NCI-H2227 (cell line): ENCODE measurements around the gene PCA3.
"Not testable (repeated sequence)": the region's sequence is repeated elsewhere in the genome, so short reads cannot be mapped to it uniquely, and the experiment has no call there.

Source experiments
- DNase-seq: peaks from one replicate; lab custom pipeline; 2025; ENCODE audit not compliant: unreplicated experiment; lab: John Stamatoyannopoulos, UW

The PCA3 gene

DNA sequence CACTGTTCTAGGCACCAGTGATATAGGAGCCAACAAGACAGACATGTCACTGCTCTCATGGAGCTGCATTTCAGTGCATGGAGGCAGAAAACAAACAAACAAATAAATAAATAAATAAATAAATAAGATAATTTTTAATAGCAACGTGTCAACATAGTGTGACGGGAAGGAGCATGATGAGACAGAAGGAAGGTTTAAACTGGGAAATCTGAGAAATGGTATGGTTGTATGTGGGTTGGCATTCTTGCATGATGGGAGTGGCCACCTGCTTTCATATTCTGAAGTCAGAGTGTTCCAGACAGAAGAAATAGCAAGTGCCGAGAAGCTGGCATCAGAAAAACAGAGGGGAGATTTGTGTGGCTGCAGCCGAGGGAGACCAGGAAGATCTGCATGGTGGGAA is at the start of gene PCA3:
TSS of gene PCA3 (plus strand) at position 301 of the 400 bp plus-strand sequence.
- DNase-seq: no peak

DNA sequence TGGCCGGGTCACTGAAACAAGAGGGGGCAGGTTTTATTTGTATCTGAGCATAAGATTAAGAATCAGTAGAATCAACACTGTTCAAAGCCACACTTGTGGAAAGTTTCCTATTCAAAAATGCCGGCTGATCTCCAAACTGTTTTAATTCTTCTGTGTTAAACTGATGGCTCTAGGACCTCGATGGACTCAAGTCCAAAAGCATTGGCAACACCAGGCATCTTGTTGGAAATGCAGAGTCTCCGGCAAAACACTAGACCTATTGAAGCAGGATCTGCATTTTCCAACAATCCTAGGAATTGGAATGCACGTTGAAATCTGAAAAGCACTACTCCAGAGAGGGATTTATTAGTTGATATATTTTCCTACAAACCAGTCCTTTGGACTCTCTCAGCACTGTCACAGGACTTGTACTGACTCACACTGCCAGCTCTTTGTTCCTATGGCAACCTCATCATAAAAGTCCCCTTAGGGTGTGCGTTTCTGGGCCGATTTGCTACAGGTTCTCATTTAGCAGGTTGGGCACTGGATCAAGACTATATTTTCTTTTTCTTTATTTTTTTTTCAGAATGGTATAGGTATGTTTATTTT is 48.1 kb upstream of the PCA3 start:
- DNase-seq: peak; percentile 19

GRCh38 chr9:76717176-76717575 is 47.1 kb upstream of the PCA3 start:
- no peak for DNase-seq

GRCh38 chr9:76717613-76718012 is 46.6 kb upstream of the PCA3 start:
- no peak for DNase-seq

DNA sequence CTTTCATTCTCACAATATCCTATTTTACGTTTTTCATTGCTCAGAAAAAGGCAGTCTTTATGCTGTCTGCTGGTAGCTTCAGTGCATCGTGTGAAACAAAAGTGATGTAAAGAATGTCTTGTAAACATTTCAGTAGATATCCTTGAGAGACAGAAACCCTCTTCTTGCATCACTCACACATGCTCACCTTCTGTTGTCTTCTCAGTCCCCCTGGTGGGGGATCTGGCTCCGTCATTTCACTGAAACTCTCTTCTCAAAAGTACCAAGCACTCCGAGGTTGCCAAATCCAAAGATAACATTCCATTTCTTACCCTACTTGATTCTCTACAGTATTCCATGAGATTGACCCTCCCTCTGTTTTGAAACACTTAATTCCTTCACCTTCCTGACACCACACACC is 46.1 kb upstream of the PCA3 start:
- DNase-seq: no peak

- DNase-seq: no peak
These were observed 44.0 kb upstream of the PCA3 start for GRCh38 chr9:76720245-76720644.

- no peak for DNase-seq
These were observed 39.2 kb upstream of the PCA3 start for GRCh38 chr9:76725011-76725546.

DNA sequence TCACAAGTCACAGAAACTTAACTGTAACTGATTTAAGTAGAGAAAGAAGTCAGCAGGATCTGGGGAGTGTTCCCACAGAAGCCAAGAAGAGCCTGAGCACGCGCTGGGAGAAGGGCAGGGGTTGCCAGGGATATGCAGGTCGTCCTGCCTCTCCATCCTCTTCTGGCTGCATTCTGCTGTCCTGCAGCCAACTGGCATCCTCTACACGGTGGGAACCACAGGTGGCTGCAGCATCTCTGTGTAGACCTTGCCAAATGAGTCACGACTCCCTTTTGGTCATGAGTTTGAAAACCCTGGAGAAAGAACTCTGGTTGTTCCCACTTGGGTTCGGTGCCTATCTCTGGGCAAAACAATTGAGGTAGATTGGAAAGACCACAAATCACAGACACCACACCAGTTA is 38.4 kb upstream of the PCA3 start:
- DNase-seq: no peak

DNA sequence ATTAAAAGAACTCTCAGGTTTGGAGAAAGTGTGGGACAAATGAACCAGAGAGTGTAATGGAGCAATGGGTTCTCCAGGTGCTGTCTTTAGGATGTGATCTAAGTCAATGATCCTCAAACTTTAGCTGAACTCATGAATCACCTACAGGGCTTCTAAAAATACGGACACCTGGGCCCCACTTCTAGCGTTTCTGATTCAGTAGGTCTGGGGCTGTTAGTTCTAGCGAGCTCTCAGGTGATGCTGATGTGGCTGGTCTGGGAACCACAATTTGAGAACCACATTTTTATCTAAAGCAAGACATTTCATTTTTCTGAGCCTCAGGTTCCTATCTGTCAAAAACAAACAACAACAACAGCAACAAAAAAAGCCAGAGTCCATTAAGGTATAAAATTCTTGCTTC is 35.1 kb upstream of the PCA3 start:
- no peak for DNase-seq

DNA sequence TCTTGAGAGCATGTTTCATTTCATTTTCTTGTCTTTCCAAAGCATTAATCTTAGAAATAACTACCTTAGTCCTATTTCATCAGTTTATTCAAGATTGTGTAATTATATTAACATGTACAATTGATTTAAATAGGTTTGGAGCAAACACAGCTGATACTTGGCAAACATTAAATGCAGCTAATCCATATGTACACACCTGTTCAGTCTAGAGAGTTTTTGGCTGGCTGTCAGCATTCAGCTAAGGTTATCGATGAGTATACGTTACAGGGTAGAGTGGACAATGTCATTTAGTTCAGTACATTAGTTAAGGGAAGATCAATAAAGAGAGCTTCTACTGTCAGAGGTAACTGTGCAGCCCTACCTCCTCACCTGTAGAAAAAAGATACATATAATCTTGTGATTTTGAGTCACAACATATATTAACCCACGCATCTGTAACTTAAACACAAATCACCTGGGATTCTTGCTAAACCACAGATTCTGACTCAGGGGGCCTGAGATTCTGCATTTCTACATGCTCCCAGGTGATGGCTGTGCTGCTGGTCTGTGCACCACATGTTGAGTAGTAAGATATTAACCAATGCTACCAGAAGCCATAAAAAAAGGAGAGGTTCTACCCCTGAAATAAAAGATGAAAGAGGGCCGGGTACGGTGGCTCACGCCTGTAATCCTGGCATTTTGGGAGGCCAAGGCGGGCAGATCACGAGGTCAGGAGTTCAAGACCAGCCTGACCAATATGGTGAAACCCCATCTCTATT is 34.1 kb upstream of the PCA3 start:
- no peak for DNase-seq

- no peak for DNase-seq
These were observed 33.4 kb upstream of the PCA3 start for GRCh38 chr9:76730801-76731200.

GRCh38 chr9:76732341-76732958 is 31.8 kb upstream of the PCA3 start:
- no peak for DNase-seq

DNA sequence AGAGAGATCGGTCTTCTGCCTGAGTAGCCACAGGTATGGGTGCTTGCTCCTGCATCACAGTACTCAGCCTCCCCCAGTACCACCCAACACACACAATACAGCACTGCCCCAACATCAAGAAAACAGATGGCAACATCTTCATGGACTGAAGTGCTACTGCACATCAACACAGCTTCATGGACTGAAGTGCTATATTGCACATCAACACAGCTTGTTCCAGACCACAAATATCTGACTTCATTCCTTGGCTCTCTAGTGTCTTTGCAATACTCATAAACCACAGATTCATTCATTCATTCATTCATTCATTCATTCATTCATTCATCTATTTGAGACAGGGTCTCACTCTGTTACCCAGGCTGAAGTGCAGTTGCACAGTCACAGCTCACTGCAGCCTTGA is 31.1 kb upstream of the PCA3 start:
- no peak for DNase-seq

DNA sequence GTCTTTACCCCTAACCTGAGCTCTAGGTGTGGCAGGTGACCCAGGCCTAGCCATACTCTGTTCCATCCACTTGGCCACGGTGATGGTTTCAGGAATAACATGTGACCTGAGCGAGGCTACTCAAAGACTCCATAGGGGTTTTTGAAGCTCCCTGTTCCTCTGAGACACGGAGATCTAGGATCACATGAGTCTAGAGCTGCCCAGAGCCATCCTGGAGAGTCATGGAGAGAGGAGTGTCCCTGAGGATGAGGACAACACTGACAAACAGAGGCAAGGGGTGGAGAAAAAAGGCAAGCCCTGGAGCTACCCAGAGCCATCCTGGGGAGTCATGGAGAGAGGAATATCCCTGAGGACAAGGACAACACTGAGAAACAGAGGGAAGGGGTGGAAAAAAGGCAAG is 29.5 kb upstream of the PCA3 start:
- no peak for DNase-seq

DNA sequence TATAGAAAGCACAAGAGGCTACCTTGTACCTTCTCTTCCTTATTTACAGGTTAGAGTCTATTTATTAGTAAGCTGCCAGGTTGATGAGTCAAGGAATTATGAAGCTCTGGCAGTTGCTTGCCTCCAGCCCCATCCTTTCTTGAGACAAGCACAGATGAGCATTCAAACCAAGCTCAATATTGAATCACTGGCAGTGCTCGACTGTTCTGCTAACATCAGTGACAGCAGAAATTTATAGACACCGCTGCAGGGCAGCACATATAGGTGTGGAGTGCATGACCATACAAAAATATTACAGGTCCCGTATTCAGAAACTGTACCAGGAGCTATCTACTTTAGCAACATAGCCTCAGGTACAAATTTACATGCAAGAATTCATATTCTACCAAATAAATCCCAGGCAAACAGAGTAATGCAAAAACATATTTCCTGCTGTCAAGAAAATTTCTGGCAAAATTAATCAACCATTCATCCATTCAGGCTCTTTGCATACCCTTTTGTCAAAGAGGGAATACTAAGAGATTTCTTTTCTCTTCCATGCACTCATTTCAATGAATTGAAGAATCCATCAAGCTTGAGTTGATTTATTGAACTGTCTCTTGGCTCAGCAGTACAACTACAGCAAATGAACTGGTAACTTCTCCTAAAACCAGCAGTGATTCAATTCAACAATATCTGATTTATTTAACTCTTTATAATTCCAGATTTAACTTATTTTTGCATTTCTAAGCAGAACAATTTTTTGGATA is 26.9 kb upstream of the PCA3 start:
- DNase-seq: no peak

DNA sequence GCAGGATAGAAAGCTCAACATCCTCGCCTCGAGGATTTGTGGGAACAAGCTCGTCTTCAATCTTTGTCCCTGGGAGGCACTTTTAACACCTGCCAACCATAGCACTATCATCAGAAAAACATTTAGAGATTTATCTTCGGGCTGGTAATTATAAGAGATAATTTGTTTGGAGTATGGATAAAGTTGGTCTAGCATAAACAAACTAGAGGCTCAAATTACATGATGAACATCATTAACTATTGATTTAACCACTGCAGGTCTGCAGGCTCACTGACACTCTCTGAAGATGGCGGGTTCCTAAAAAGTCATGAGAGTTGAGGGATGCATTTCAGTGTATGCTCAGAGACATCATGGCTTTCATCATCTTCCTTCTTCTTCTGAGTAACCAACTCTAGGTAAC is 25.8 kb upstream of the PCA3 start:
- no peak for DNase-seq

DNA sequence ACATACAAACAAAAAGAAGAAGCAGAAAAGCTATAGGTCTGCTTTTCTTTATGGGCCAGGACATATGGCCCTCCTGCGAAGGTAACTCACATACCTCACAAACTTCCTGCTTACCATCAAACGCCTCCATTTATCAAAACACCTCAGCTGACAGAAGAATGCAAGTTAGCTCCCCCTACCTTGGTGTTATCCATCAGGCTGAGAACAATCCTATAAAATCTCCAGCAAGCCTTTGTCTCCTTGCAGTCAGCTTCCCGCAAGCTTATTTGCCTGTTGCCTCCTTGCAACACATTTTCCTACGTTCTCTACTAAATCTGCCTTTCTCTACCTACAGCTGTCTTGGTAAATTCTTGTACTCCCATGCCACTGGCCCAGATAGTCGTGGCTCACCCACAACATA is 22.7 kb upstream of the PCA3 start:
- no peak for DNase-seq

GRCh38 chr9:76742890-76743289 is 21.3 kb upstream of the PCA3 start:
- not testable (repeated sequence) for DNase-seq

- DNase-seq: no peak
These were observed 20.3 kb upstream of the PCA3 start for GRCh38 chr9:76743931-76744330.

DNA sequence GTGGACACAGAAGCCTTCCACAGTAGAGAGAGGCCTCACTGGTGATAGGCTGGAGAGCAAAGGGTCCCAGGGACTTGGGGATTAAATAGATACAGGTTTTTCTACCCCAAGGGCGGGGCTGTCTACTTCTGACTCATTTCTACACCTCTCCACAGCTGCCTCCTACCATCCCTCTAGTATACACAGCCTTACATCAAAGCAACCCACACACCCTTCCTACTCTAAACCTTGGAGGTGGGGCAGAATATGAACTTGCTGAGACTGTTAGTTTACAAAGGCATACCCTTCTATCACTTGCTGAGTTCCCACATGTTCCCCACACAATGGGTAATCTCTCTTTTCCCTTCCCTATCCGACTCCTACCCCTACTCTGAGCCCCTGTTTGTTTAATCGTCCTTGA is 19.9 kb upstream of the PCA3 start:
- no peak for DNase-seq

GRCh38 chr9:76751001-76751400 is 13.2 kb upstream of the PCA3 start:
- DNase-seq: no peak

GRCh38 chr9:76756268-76756640 is 8.0 kb upstream of the PCA3 start:
- DNase-seq: no peak
